Upper lobe of left lung (tissue), 6 donors: ENCODE data around the gene GALNT13. TPM values are rescaled to one million over a fixed set of nuclear protein-coding genes. Genes with fewer than 3 reads are reported as not detected.
A peak's percentile ranks its signal among the peaks of the same experiment; 100 is the strongest.

Experiments used
- ATAC-seq, 2 donors: fragments of 200-7000 bp; cut with Tn5 transposase; one replicate each; pipeline ENCODE4 v1.9.1; 2022; ENCODE audit warnings: mild to moderate bottlenecking in 2 of 2, moderate library complexity in 2 of 2; ENCODE audit not compliant: low FRiP score in 2 of 2
- DNase-seq, 2 donors: peaks; one replicate each; pipeline ENCODE4 v3.0.0-alpha.2; 2019 to 2020
- H3K27ac ChIP-seq, 4 donors: fragments of 200-600 bp; sonication (generic); one replicate each; pipeline ENCODE4 v1.5.1; 2016 to 2019
- H3K27me3 ChIP-seq, 4 donors: fragments of 200-600 bp; sonication (generic); one replicate each; pipeline ENCODE4 v1.5.1; 2017 to 2019
- H3K36me3 ChIP-seq, 4 donors: fragments of 200-600 bp; sonication (generic); one replicate each; pipeline ENCODE4 v1.5.1; 2016 to 2019
- H3K4me1 ChIP-seq, 4 donors: fragments of 200-600 bp; sonication (generic); one replicate each; pipeline ENCODE4 v1.5.1; 2018 to 2019
- H3K4me3 ChIP-seq, 4 donors: fragments of 200-600 bp; sonication (generic); one replicate each; pipeline ENCODE4 v1.5.1; 2017 to 2019; ENCODE audit warnings: mild to moderate bottlenecking in 2 of 4, moderate library complexity in 1 of 4
- H3K9me3 ChIP-seq, 4 donors: fragments of 200-600 bp; sonication (generic); one replicate each; pipeline ENCODE4 v1.5.1; 2018 to 2019
- CTCF ChIP-seq, 6 experiments: fragments of 450-650 bp in 4 of 6; fragments of 200-600 bp in 2 of 6; sonication (generic) in 2 of 6; IDR thresholded peaks; one replicate each; pipeline ENCODE4 v1.5.1; 2016 to 2019; ENCODE audit warnings: antibody characterized with exemption in 6 of 6
- EP300 ChIP-seq, 4 donors: sonication (generic); formaldehyde crosslinking; IDR thresholded peaks; one replicate each; pipeline ENCODE4 v1.5.1; 2017; ENCODE audit warnings: antibody characterized with exemption in 4 of 4, control low read depth in 2 of 4
- POLR2A ChIP-seq, 4 donors: fragments of 450-650 bp; IDR thresholded peaks; one replicate each; pipeline ENCODE4 v1.5.1; 2016 to 2017; ENCODE audit warnings: antibody characterized with exemption in 4 of 4, mild to moderate bottlenecking in 2 of 4
- POLR2AphosphoS5 ChIP-seq, 2 donors: sonication (generic); formaldehyde crosslinking; IDR thresholded peaks; one replicate each; pipeline ENCODE4 v1.5.1; 2017; ENCODE audit warnings: antibody characterized with exemption in 2 of 2
- WGBS, 2 donors: methylation state at CpG; one replicate each; pipeline ENCODE4 v1.1.5; 2017 to 2018; 5-methylcytosine and 5-hydroxymethylcytosine counted together
- total RNA-seq, 6 donors: library from RNA; depleted of rRNA in 4 of 6; stranded (reverse); fragments of >200 nt in 4 of 6; gene quantifications; one replicate each; pipeline versions ENCODE4 v1.1.0 to v1.2.1, GENCODE V29; 2016 to 2021
- donor health status: DM: no; HTN: no; CAD: no; lungs with moderate emphysema.
- donor health status: DM: no; HTN: yes; CAD: no; lungs with severe emphysema.

GALNT13 gene
- 1 to 10 TPM; 1.6 to 4.1 (median 2.8) TPM for total RNA-seq

GRCh38 chr2:153871231-153872221 is at the start of gene GALNT13:
TSS of gene GALNT13 (plus strand) at chr2:153871922.
- WGBS, 2 donors: 4 to 17% methylated on average over 4 to 65 of the region's 93 CpGs
- H3K4me1 ChIP-seq: peaks cover 0 to 25% (median 5%) of the 10 kb centered on the region in 4 donors
- peaks cover 0 to 19% (median 0%) of the 10 kb centered on the region in 4 donors for H3K27me3 ChIP-seq
- peak within 1 kb of the TSS in 3 of 4 donors; percentile 30 to 50 (median 44) for H3K4me3 ChIP-seq
- DNase-seq: peak; percentile 47 to 86
- no peak for TF ChIP-seq EP300 (IDR thresholded peaks at IDR 0.05)
- no peak for TF ChIP-seq CTCF (IDR thresholded peaks at IDR 0.05)
- TF ChIP-seq POLR2A (IDR thresholded peaks at IDR 0.05): peak in 1 of 4 donors; percentile 10
- H3K9me3 ChIP-seq: no peaks in the 10 kb centered on the region
- ATAC-seq: peak; percentile 90 to 95
- no peak within 1 kb of the TSS for H3K27ac ChIP-seq
- no peaks in the 10 kb centered on the region for H3K36me3 ChIP-seq

- TF ChIP-seq EP300 (IDR thresholded peaks at IDR 0.05) (no peak), CTCF (IDR thresholded peaks at IDR 0.05) (no peak), POLR2A (IDR thresholded peaks at IDR 0.05) (no peak), POLR2AphosphoS5 (IDR thresholded peaks at IDR 0.05) (no peak)
- WGBS, 2 donors: 59 to 62% methylated on average over 1 of the region's 1 CpG
- Histone ChIP-seq H3K4me1 (no peaks in the 10 kb centered on the region), H3K36me3 (no peaks in the 10 kb centered on the region), H3K27ac (no peak overlapping the region), H3K9me3 (peaks cover 0 to 5% (median 0%) of the 10 kb centered on the region in 4 donors), H3K4me3 (no peak overlapping the region), H3K27me3 (no peaks in the 10 kb centered on the region)
- ATAC-seq: no peak
- no peak for DNase-seq
These were observed 47.8 kb upstream of the GALNT13 start for GRCh38 chr2:153823880-153824279.

GRCh38 chr2:153828335-153828734 is 43.4 kb upstream of the GALNT13 start:
- no peak for DNase-seq
- ATAC-seq: no peak
- WGBS, 2 donors: 78 to 79% methylated on average over 6 of the region's 6 CpGs
- no peak overlapping the region for H3K4me3 ChIP-seq
- no peaks in the 10 kb centered on the region for H3K4me1 ChIP-seq
- H3K27me3 ChIP-seq: no peaks in the 10 kb centered on the region
- H3K36me3 ChIP-seq: no peaks in the 10 kb centered on the region
- no peak overlapping the region for H3K27ac ChIP-seq
- peaks cover 0 to 5% (median 0%) of the 10 kb centered on the region in 4 donors for H3K9me3 ChIP-seq
- no peak for TF ChIP-seq POLR2A (IDR thresholded peaks at IDR 0.05)
- no peak for TF ChIP-seq CTCF (IDR thresholded peaks at IDR 0.05)
- TF ChIP-seq POLR2AphosphoS5 (IDR thresholded peaks at IDR 0.05): no peak
- no peak for TF ChIP-seq EP300 (IDR thresholded peaks at IDR 0.05)

- WGBS, 2 donors: 68 to 72% methylated on average over 2 of the region's 2 CpGs
- ATAC-seq (no peak), DNase-seq (no peak)
- no peaks in the 10 kb centered on the region for H3K4me1 ChIP-seq
- TF ChIP-seq EP300 (IDR thresholded peaks at IDR 0.05) (no peak), CTCF (IDR thresholded peaks at IDR 0.05) (no peak), POLR2A (IDR thresholded peaks at IDR 0.05) (no peak), POLR2AphosphoS5 (IDR thresholded peaks at IDR 0.05) (no peak)
- no peak overlapping the region for H3K4me3 ChIP-seq
- H3K27me3 ChIP-seq: no peaks in the 10 kb centered on the region
- H3K9me3 ChIP-seq: no peaks in the 10 kb centered on the region
- no peaks in the 10 kb centered on the region for H3K36me3 ChIP-seq
- no peak overlapping the region for H3K27ac ChIP-seq
These were observed 37.1 kb upstream of the GALNT13 start for GRCh38 chr2:153834662-153835061.
